ACC112 (cell line): ENCODE data around the gene HSPA1L.

Experiments used
- H2AFZ ChIP-seq: fragments of 200-600 bp; sonication (generic); one replicate; pipeline ENCODE4 v1.6.0; 2017; ENCODE audit warnings: antibody characterized with exemption, low read length; ENCODE audit not compliant: unreplicated experiment
- H3K27ac ChIP-seq: fragments of 200-600 bp; sonication (generic); 2 replicates; pipeline ENCODE4 v1.5.1; 2014; ENCODE audit warnings: low read depth, mild to moderate bottlenecking, antibody characterized with exemption, low read length, moderate library complexity
- H3K27me3 ChIP-seq: fragments of 200-600 bp; sonication (generic); 2 replicates; pipeline ENCODE4 v1.6.1; 2014; ENCODE audit warnings: mild to moderate bottlenecking, antibody characterized with exemption, low read length, moderate library complexity, mixed read lengths; ENCODE audit not compliant: insufficient read depth
- H3K36me3 ChIP-seq: fragments of 200-600 bp; sonication (generic); 2 replicates; pipeline ENCODE4 v1.6.1; 2016; ENCODE audit warnings: mild to moderate bottlenecking, antibody characterized with exemption, low read length, moderate library complexity, mixed read lengths; ENCODE audit not compliant: insufficient read depth
- H3K4me1 ChIP-seq: fragments of 200-600 bp; sonication (generic); one replicate; pipeline ENCODE4 v1.6.1; 2016; ENCODE audit warnings: low read length, mixed read lengths; ENCODE audit not compliant: insufficient read depth, unreplicated experiment, control insufficient read depth
- H3K4me3 ChIP-seq: fragments of 200-600 bp; sonication (generic); 2 replicates; pipeline ENCODE4 v1.5.1; 2014; ENCODE audit warnings: mild to moderate bottlenecking, low read depth, low read length
- H3K79me2 ChIP-seq: fragments of 200-600 bp; sonication (generic); one replicate; pipeline ENCODE4 v1.6.0; 2016; ENCODE audit warnings: low read length; ENCODE audit not compliant: control insufficient read depth, unreplicated experiment, insufficient read depth

HSPA1L gene

GRCh38 chr6:31836474-31837368 lies 21.6 kb upstream of the HSPA1L start:
- peak overlapping the region; percentile 74 for H3K27ac ChIP-seq

GRCh38 chr6:31836047-31836473 lies 21.0 kb upstream of the HSPA1L start:
- Histone ChIP-seq H3K4me1 (peaks cover 19% of the 10 kb centered on the region), H3K36me3 (peaks cover 43% of the 10 kb centered on the region), H3K4me3 (peak overlapping the region; percentile 97)

More at GRCh38 chr6:31836474-31837368, 21.6 kb upstream of the HSPA1L start:
- Histone ChIP-seq H2AFZ (no peak overlapping the region), H3K79me2 (peaks cover 36% of the 10 kb centered on the region), H3K4me3 (peak overlapping the region; percentile 97), H3K36me3 (peaks cover 43% of the 10 kb centered on the region), H3K4me1 (peaks cover 12% of the 10 kb centered on the region), H3K27me3 (no peaks in the 10 kb centered on the region)

GRCh38 chr6:31834367-31835250 lies 19.5 kb upstream of the HSPA1L start:
- Histone ChIP-seq H3K4me1 (peaks cover 21% of the 10 kb centered on the region), H3K4me3 (peak overlapping the region; percentile 97), H3K79me2 (peaks cover 55% of the 10 kb centered on the region), H3K27ac (peak overlapping the region; percentile 96), H2AFZ (peak overlapping the region; percentile 84), H3K36me3 (peaks cover 33% of the 10 kb centered on the region), H3K27me3 (no peaks in the 10 kb centered on the region)

More at GRCh38 chr6:31836047-31836473, 21.0 kb upstream of the HSPA1L start:
- peak overlapping the region; percentile 74 for H3K27ac ChIP-seq
- no peak overlapping the region for H2AFZ ChIP-seq
- peaks cover 42% of the 10 kb centered on the region for H3K79me2 ChIP-seq
- H3K27me3 ChIP-seq = no peaks in the 10 kb centered on the region

- Histone ChIP-seq H3K79me2 (peaks cover 42% of the 10 kb centered on the region), H3K36me3 (peaks cover 8% of the 10 kb centered on the region; the same call in 1 of the 2 replicates), H2AFZ (no peak overlapping the region), H3K4me3 (peak overlapping the region; percentile 78), H3K27me3 (no peaks in the 10 kb centered on the region), H3K27ac (peak overlapping the region; percentile 48), H3K4me1 (peaks cover 10% of the 10 kb centered on the region)
These were observed 16.5 kb upstream of the HSPA1L start for GRCh38 chr6:31831350-31832215.

GRCh38 chr6:31830886-31831335 lies 15.8 kb upstream of the HSPA1L start:
- peak overlapping the region; percentile 48; the same call in 1 of the 2 replicates for H3K27ac ChIP-seq
- H3K79me2 ChIP-seq = peaks cover 35% of the 10 kb centered on the region
- H2AFZ ChIP-seq = no peak overlapping the region
- peaks cover 10% of the 10 kb centered on the region for H3K4me1 ChIP-seq
- H3K36me3 ChIP-seq = 0 out of 2 replicates have a peak, but pooled peaks cover under 1% of the 10 kb centered on the region
- no peaks in the 10 kb centered on the region for H3K27me3 ChIP-seq
- peak overlapping the region; percentile 78 for H3K4me3 ChIP-seq

DNA sequence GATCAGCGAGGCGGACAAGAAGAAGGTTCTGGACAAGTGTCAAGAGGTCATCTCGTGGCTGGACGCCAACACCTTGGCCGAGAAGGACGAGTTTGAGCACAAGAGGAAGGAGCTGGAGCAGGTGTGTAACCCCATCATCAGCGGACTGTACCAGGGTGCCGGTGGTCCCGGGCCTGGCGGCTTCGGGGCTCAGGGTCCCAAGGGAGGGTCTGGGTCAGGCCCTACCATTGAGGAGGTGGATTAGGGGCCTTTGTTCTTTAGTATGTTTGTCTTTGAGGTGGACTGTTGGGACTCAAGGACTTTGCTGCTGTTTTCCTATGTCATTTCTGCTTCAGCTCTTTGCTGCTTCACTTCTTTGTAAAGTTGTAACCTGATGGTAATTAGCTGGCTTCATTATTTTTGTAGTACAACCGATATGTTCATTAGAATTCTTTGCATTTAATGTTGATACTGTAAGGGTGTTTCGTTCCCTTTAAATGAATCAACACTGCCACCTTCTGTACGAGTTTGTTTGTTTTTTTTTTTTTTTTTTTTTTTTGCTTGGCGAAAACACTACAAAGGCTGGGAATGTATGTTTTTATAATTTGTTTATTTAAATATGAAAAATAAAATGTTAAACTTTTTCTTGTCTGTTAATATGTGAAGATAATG lies 14.7 kb upstream of the HSPA1L start:
- no peaks in the 10 kb centered on the region for H3K27me3 ChIP-seq
- peak overlapping the region; percentile 78 for H3K4me3 ChIP-seq
- peaks cover 10% of the 10 kb centered on the region for H3K4me1 ChIP-seq
- no peak overlapping the region for H2AFZ ChIP-seq
- peak overlapping the region; percentile 51 for H3K27ac ChIP-seq
- no peaks in the 10 kb centered on the region for H3K36me3 ChIP-seq
- peaks cover 24% of the 10 kb centered on the region for H3K79me2 ChIP-seq

- Histone ChIP-seq H3K4me3 (peak within 1 kb of the TSS; percentile 82), H3K27me3 (no peaks in the 10 kb centered on the region), H2AFZ (peak within 1 kb of the TSS; percentile 54), H3K36me3 (no peaks in the 10 kb centered on the region), H3K4me1 (peaks cover 18% of the 10 kb centered on the region), H3K27ac (peak within 1 kb of the TSS; percentile 92), H3K79me2 (peaks cover 30% of the 10 kb centered on the region)
These were observed 12.4 kb upstream of the HSPA1L start, which contains the start of gene HSPA1B for GRCh38 chr6:31827286-31828079. HSPA1B (plus strand) TSS chr6:31827738; CDS start chr6:31827951, 213 bp downstream.

GRCh38 chr6:31826793-31827285 lies 11.8 kb upstream of the HSPA1L start:
- peak overlapping the region; percentile 54 for H2AFZ ChIP-seq

GRCh38 chr6:31825553-31825952 lies 10.5 kb upstream of the HSPA1L start:
- Histone ChIP-seq H3K4me3 (no peak overlapping the region), H3K27me3 (no peaks in the 10 kb centered on the region), H3K36me3 (no peaks in the 10 kb centered on the region), H3K79me2 (peaks cover 21% of the 10 kb centered on the region), H3K27ac (no peak overlapping the region; the same call in 1 of the 2 replicates), H2AFZ (no peak overlapping the region), H3K4me1 (peaks cover 14% of the 10 kb centered on the region)

More at GRCh38 chr6:31826793-31827285, 11.8 kb upstream of the HSPA1L start:
- H3K4me1 ChIP-seq = peaks cover 18% of the 10 kb centered on the region
- peaks cover 33% of the 10 kb centered on the region for H3K79me2 ChIP-seq
- peak overlapping the region; percentile 92 for H3K27ac ChIP-seq
- H3K36me3 ChIP-seq = no peaks in the 10 kb centered on the region
- peak overlapping the region; percentile 71 for H3K4me3 ChIP-seq
- H3K27me3 ChIP-seq = no peaks in the 10 kb centered on the region
